Right lobe of liver (tissue), 6 donors: Measurements from ENCODE around the gene CST9. TPM values are rescaled to one million over a fixed set of nuclear protein-coding genes. Genes with fewer than 3 reads are reported as not detected.

Source experiments
- ATAC-seq, 4 donors: fragments of 200-7000 bp; cut with Tn5 transposase; one replicate each; pipeline ENCODE4 v1.9.1; 2020; ENCODE audit warnings: mild to moderate bottlenecking in 4 of 4, moderate library complexity in 4 of 4
- DNase-seq, 3 donors: peaks; one replicate each; pipeline ENCODE4 v3.0.0-alpha.2; 2020
- H3K27ac ChIP-seq, 3 donors: fragments of 200-600 bp; one replicate each; pipeline ENCODE4 v1.8.0; 2022
- H3K27me3 ChIP-seq, 2 donors: fragments of 200-600 bp; one replicate each; pipeline ENCODE4 v1.8.0; 2022
- H3K36me3 ChIP-seq, 4 donors: fragments of 200-600 bp; sonication (generic) in 1 of 4; one replicate each; pipeline versions ENCODE4 v1.5.1 to v1.8.0; 2017 to 2022; ENCODE audit warnings: control low read depth in 1 of 4
- H3K4me1 ChIP-seq, 4 donors: fragments of 200-600 bp; sonication (generic) in 1 of 4; one replicate each; pipeline versions ENCODE4 v1.5.1 to v1.8.0; 2017 to 2022; ENCODE audit warnings: control low read depth in 1 of 4
- H3K4me3 ChIP-seq, 3 donors: fragments of 200-600 bp; one replicate each; pipeline ENCODE4 v1.8.0; 2022
- H3K9me3 ChIP-seq, 4 donors: fragments of 200-600 bp; sonication (generic) in 1 of 4; one replicate each; pipeline versions ENCODE4 v1.5.1 to v1.8.0; 2017 to 2022; ENCODE audit warnings: control low read depth in 1 of 4
- POLR2A ChIP-seq: fragments of 450-650 bp; IDR thresholded peaks from one replicate; pipeline ENCODE4 v1.6.1; 2017; ENCODE audit warnings: antibody characterized with exemption, mild to moderate bottlenecking
- WGBS: methylation state at CpG from one replicate; pipeline ENCODE4 v1.1.6; 2018; ENCODE audit warnings: low coverage, low lambda C conversion rate; ENCODE audit not compliant: insufficient coverage; ENCODE audit errors: missing lambda C conversion rate; 5-methylcytosine and 5-hydroxymethylcytosine counted together
- intact Hi-C, 2 donors: fragments of 100-400 bp; cut with DNase I; formaldehyde crosslinking; loops; one replicate each; pipeline versions ENCODE4 v1.11.2 to v1.14.1; 2022
- total RNA-seq, 6 experiments: library from RNA; depleted of rRNA in 2 of 6; stranded (reverse); fragments of >200 nt in 2 of 6; fragmentation: NEBNext Ultra II Directional in 3 of 6; extraction: Animal tissue kit (Norgen Biotek cat#: 25700) in 3 of 6; gene quantifications; one replicate each; pipeline versions ENCODE4 v1.1.0 to v1.2.4, GENCODE V29; 2016 to 2023
- TF ChIP-seq, protein P1 (sequence below), 4 donors: fragments of 200-600 bp in 3 of 4; fragments of 450-650 bp in 1 of 4; IDR thresholded peaks; one replicate each; pipeline versions ENCODE4 v1.5.1 to v1.8.0; 2016 to 2022; ENCODE audit warnings: antibody characterized with exemption in 4 of 4, mild to moderate bottlenecking in 2 of 4
- donor health status: DM: no; HTN: yes; CAD: no.
- donor health status: DM: no; HTN: no; CAD: no.
- donor health status: DM: no; HTN: no; CAD: no.
- donor health status: DM: no; HTN: yes; CAD: no.
- donor health status: DM: no; HTN: yes; CAD: no.

The CST9 gene
- total RNA-seq, 6 experiments from 2014 or later, result not detected

DNA sequence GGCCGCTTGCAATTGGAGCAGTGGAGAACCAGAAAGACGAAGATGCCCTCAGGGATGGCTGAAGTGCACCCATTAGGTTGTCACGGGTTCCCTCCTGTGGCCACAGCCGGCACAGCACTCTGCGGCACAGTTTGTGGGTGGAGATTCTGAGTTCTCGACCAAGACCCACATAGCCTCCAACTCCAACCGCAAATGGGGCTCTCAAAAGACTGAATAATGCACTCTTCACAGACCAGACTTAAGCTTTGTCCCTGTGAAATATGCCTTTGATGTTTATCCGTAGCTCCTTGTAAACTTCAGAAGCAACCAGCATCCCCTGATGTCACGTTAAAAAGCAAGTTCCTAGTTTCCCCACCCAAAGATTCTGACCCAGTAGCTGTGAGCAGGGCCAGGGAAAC, 934 bp upstream of the CST9 start:
- H3K27me3 ChIP-seq, result no peaks in the 10 kb centered on the region
- 9% methylated on average over 7 of the region's 9 CpGs for WGBS
- no peaks in the 10 kb centered on the region for H3K4me1 ChIP-seq
- DNase-seq, result peak; percentile 72 to 79 (median 78)
- no peak overlapping the region for H3K4me3 ChIP-seq
- no peaks in the 10 kb centered on the region for H3K36me3 ChIP-seq
- intact Hi-C loops, result loop anchor here (10.0 kb wide), 2 partner anchors 162 to 262 kb away; no protein-coding TSS in a partner anchor
- H3K9me3 ChIP-seq, result no peaks in the 10 kb centered on the region
- no peak overlapping the region for H3K27ac ChIP-seq
- TF ChIP-seq, protein P1, sequence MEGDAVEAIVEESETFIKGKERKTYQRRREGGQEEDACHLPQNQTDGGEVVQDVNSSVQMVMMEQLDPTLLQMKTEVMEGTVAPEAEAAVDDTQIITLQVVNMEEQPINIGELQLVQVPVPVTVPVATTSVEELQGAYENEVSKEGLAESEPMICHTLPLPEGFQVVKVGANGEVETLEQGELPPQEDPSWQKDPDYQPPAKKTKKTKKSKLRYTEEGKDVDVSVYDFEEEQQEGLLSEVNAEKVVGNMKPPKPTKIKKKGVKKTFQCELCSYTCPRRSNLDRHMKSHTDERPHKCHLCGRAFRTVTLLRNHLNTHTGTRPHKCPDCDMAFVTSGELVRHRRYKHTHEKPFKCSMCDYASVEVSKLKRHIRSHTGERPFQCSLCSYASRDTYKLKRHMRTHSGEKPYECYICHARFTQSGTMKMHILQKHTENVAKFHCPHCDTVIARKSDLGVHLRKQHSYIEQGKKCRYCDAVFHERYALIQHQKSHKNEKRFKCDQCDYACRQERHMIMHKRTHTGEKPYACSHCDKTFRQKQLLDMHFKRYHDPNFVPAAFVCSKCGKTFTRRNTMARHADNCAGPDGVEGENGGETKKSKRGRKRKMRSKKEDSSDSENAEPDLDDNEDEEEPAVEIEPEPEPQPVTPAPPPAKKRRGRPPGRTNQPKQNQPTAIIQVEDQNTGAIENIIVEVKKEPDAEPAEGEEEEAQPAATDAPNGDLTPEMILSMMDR (IDR thresholded peaks at IDR 0.05), result peak; percentile 81 to 87 (median 83)
- no peak for TF ChIP-seq POLR2A
- peak; percentile 91 to 98 (median 96) for ATAC-seq

DNA sequence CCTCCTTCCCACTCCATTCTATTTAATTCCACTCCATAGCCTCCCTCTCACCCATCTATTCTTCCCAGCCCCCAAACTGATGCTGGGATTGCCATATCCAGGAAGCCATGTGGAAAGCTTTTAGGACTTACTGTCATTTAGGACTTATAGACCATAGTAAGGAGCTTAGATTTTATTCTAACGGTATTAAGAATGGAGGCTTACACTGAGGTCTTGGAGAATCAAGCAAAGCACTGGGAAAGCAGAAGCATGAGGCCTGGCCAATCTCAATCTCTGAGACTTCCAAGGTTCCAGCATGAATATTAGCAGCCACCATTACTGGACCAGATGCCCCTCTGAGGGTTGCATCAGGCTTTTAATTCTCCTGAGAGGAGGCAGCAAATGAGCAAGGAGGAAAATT, 1.4 kb downstream of the CST9 start:
- Histone ChIP-seq H3K9me3 (no peaks in the 10 kb centered on the region), H3K27me3 (no peaks in the 10 kb centered on the region), H3K36me3 (no peaks in the 10 kb centered on the region), H3K4me1 (no peaks in the 10 kb centered on the region), H3K4me3 (no peak overlapping the region), H3K27ac (no peak overlapping the region)
- 63% methylated on average over 1 of the region's 1 CpG for WGBS
- no peak for ATAC-seq
- intact Hi-C loops, result loop anchor here (5.0 to 10.0 kb wide), 3 partner anchors 160 to 260 kb away; no protein-coding TSS in a partner anchor
- no peak for DNase-seq
- no peak for TF ChIP-seq POLR2A
- TF ChIP-seq, protein P1 (IDR thresholded peaks at IDR 0.05), result no peak

DNA sequence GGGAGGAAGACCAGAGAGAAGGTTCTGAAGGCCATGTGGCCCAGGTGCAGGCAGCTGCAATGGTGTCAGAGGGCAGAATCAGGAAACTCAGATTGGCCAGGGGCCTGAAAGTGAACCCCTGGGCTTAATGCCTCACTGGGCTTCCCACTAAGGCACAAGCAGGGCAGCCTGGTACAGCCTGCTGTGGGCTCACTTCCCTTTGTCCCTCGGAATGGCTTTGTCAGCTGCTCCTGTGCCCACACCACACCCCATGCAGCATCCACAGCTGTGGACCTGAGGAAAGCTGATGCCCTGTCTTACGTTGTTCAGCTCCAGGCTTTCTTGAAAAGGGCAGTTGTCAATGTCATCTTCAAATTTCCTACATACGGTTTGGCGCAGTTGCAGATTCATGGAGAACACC, 2.4 kb downstream of the CST9 start:
- ATAC-seq (no peak), DNase-seq (no peak)
- Histone ChIP-seq H3K9me3 (no peaks in the 10 kb centered on the region), H3K27ac (no peak overlapping the region), H3K4me3 (no peak overlapping the region), H3K36me3 (no peaks in the 10 kb centered on the region), H3K4me1 (no peaks in the 10 kb centered on the region), H3K27me3 (no peaks in the 10 kb centered on the region)
- TF ChIP-seq POLR2A, result no peak
- TF ChIP-seq, protein P1 (IDR thresholded peaks at IDR 0.05), result no peak
- 20% methylated on average over 1 of the region's 4 CpGs for WGBS
- intact Hi-C loops, result loop anchor here (5.0 to 10.0 kb wide), 3 partner anchors 159 to 259 kb away; no protein-coding TSS in a partner anchor

DNA sequence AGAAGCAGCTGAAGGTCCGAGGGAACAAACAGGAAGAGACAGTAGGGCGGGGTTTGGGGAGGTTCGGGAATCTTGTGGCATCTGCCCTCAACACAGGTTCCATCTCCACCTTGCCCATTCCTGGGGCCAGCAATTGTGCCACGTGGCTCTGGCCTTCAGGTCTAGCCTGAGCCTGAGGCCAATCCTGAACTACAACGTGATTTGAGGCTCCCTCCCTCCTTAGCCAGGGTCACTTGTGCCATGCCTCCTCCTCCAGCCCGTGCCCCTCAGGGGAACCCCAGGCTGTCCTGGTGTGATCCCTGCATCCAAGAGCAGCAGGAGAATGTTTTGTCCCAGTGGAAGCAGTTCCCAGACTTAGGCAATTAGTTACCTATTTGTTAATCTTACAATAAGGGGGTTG, 3.0 kb downstream of the CST9 start:
- Histone ChIP-seq H3K27me3 (no peaks in the 10 kb centered on the region), H3K9me3 (no peaks in the 10 kb centered on the region), H3K4me3 (no peak overlapping the region), H3K4me1 (no peaks in the 10 kb centered on the region), H3K36me3 (no peaks in the 10 kb centered on the region), H3K27ac (no peak overlapping the region)
- ATAC-seq (no peak), DNase-seq (no peak)
- WGBS, result 40% methylated on average over 2 of the region's 6 CpGs
- intact Hi-C loops, result loop anchor here (5.0 to 10.0 kb wide), 3 partner anchors 158 to 258 kb away; no protein-coding TSS in a partner anchor
- TF ChIP-seq, protein P1 (IDR thresholded peaks at IDR 0.05), result no peak
- TF ChIP-seq POLR2A, result no peak

DNA sequence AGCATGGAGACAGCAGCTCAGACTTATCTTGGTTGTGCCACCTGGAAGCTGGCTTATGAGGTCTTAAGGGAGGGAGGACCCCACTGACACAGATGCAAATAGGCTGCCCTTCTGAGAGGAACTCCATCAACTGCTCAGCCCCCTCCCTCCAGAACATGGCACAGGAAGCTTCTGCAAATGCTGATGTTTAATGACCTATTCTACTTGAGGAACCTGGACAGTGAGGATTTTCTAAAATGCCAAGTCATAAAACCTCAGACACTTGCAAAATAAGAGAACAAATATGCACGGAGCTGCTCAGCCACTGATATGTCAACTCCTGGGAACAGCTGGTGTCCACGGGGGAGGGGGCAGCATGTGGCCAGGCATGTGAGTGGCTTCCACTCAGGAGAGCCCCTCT, 3.5 kb downstream of the CST9 start:
- Histone ChIP-seq H3K4me1 (no peaks in the 10 kb centered on the region), H3K9me3 (no peaks in the 10 kb centered on the region), H3K27me3 (no peaks in the 10 kb centered on the region), H3K27ac (no peak overlapping the region), H3K36me3 (no peaks in the 10 kb centered on the region), H3K4me3 (no peak overlapping the region)
- TF ChIP-seq, protein P1 (IDR thresholded peaks at IDR 0.05), result no peak
- no peak for TF ChIP-seq POLR2A
- no peak for DNase-seq
- no peak for ATAC-seq
- 41% methylated on average over 2 of the region's 2 CpGs for WGBS
- intact Hi-C loops, result loop anchor here (5.0 to 10.0 kb wide), 3 partner anchors 157 to 257 kb away; no protein-coding TSS in a partner anchor
